ENCODE data around the gene SRC.
A peak's percentile ranks its signal among the peaks of the same experiment; 100 is the strongest.
"Not testable (repeated sequence)": the region's sequence is repeated elsewhere in the genome, so short reads cannot be mapped to it uniquely, and the experiment has no call there.

SRC gene

GRCh38 chr20:37333130-37333847 lies 12.7 kb upstream of the SRC start:
- no peak overlapping the region for H3K4me3 ChIP-seq
- peak overlapping the region in 3 of 21 experiments; percentile 4 to 58 (median 34) for H3K27ac ChIP-seq

- H3K4me3 ChIP-seq: no peak overlapping the region
- H3K27ac ChIP-seq: no peak overlapping the region
These were observed 12.1 kb upstream of the SRC start for GRCh38 chr20:37333848-37334318.

GRCh38 chr20:37334450-37334849 lies 11.5 kb upstream of the SRC start:
- Histone ChIP-seq H3K27ac (no peak overlapping the region), H3K4me3 (no peak overlapping the region)

GRCh38 chr20:37335642-37336368 lies 10.1 kb upstream of the SRC start:
- no peak overlapping the region for H3K4me3 ChIP-seq
- peak overlapping the region in 17 of 21 experiments; percentile 4 to 81 (median 69) for H3K27ac ChIP-seq

- no peak overlapping the region for H3K4me3 ChIP-seq
- peak overlapping the region in 19 of 21 experiments; percentile 4 to 81 (median 66) for H3K27ac ChIP-seq
These were observed 9.4 kb upstream of the SRC start for GRCh38 chr20:37336369-37337207.

GRCh38 chr20:37337208-37337991 lies 8.5 kb upstream of the SRC start:
- H3K4me3 ChIP-seq: no peak overlapping the region
- peak overlapping the region in 14 of 21 experiments; percentile 13 to 81 (median 58) for H3K27ac ChIP-seq

GRCh38 chr20:37338380-37338779 lies 7.6 kb upstream of the SRC start:
- not testable (repeated sequence) for H3K27ac ChIP-seq, H3K4me3 ChIP-seq

- no peak overlapping the region for H3K27ac ChIP-seq
- no peak overlapping the region for H3K4me3 ChIP-seq
These were observed 6.7 kb upstream of the SRC start for GRCh38 chr20:37339208-37339607.

GRCh38 chr20:37339764-37340109 lies 6.2 kb upstream of the SRC start:
- H3K27ac ChIP-seq: not testable (repeated sequence)

GRCh38 chr20:37340998-37341397 lies 4.9 kb upstream of the SRC start:
- Histone ChIP-seq H3K27ac (no peak overlapping the region), H3K4me3 (no peak overlapping the region)

More at GRCh38 chr20:37339764-37340109, 6.2 kb upstream of the SRC start:
- H3K4me3 ChIP-seq: not testable (repeated sequence)

GRCh38 chr20:37341632-37342031 lies 4.3 kb upstream of the SRC start:
- no peak overlapping the region for H3K27ac ChIP-seq
- H3K4me3 ChIP-seq: no peak overlapping the region

GRCh38 chr20:37342231-37343177 lies 3.4 kb upstream of the SRC start:
- H3K27ac ChIP-seq: no peak overlapping the region
- no peak overlapping the region for H3K4me3 ChIP-seq

GRCh38 chr20:37343212-37343993 lies 2.5 kb upstream of the SRC start:
- Histone ChIP-seq H3K4me3 (no peak overlapping the region), H3K27ac (peak overlapping the region in 1 of 21 experiments; percentile 51)

- peak overlapping the region in 1 of 21 experiments; percentile 89 for H3K27ac ChIP-seq
These were observed 2.0 kb upstream of the SRC start for GRCh38 chr20:37343994-37344355.

GRCh38 chr20:37344506-37345338 lies 1.2 kb upstream of the SRC start:
- Histone ChIP-seq H3K27ac (peak overlapping the region in 19 of 21 experiments; percentile 76 to 94 (median 89)), H3K4me3 (peak overlapping the region in 4 of 7 experiments; percentile 54 to 77 (median 66))

More at GRCh38 chr20:37343994-37344355, 2.0 kb upstream of the SRC start:
- H3K4me3 ChIP-seq: no peak overlapping the region

- peak overlapping the region; percentile 54 to 77 (median 65) for H3K4me3 ChIP-seq
- H3K27ac ChIP-seq: peak overlapping the region; percentile 76 to 94 (median 89)
These were observed 245 bp downstream of the SRC start for GRCh38 chr20:37346236-37346534.
